Nephron progenitor cell (in vitro differentiated cells): ENCODE data around the gene CCDC70.

Source experiments
- DNase-seq: peaks from one replicate; pipeline ENCODE4 v3.0.0; 2021
- H3K27ac Mint-ChIP-seq: 2 replicates; pipeline ENCODE4 v1.8.0; 2021; ENCODE audit warnings: mild to moderate bottlenecking, moderate library complexity, mixed read lengths
- H3K27me3 Mint-ChIP-seq: 2 replicates; pipeline ENCODE4 v1.8.0; 2021; ENCODE audit warnings: mild to moderate bottlenecking, low read depth, mixed read lengths; ENCODE audit not compliant: poor library complexity
- H3K36me3 Mint-ChIP-seq: 2 replicates; pipeline ENCODE4 v1.8.0; 2021; ENCODE audit warnings: low read depth, mixed read lengths
- H3K4me1 Mint-ChIP-seq: 2 replicates; pipeline ENCODE4 v1.8.0; 2021; ENCODE audit warnings: mixed read lengths
- H3K4me3 Mint-ChIP-seq: 2 replicates; pipeline ENCODE4 v1.8.0; 2021; ENCODE audit warnings: mild to moderate bottlenecking, moderate library complexity, mixed read lengths
- H3K9me3 Mint-ChIP-seq: 2 replicates; pipeline ENCODE4 v1.8.0; 2021; ENCODE audit warnings: mild to moderate bottlenecking, moderate library complexity, mixed read lengths
- TF ChIP-seq, protein P1 (sequence below): fragments of 200-600 bp; sonication (generic); IDR thresholded peaks from 2 replicates; pipeline ENCODE4 v1.5.0; 2021; ENCODE audit warnings: antibody characterized with exemption

The CCDC70 gene

DNA sequence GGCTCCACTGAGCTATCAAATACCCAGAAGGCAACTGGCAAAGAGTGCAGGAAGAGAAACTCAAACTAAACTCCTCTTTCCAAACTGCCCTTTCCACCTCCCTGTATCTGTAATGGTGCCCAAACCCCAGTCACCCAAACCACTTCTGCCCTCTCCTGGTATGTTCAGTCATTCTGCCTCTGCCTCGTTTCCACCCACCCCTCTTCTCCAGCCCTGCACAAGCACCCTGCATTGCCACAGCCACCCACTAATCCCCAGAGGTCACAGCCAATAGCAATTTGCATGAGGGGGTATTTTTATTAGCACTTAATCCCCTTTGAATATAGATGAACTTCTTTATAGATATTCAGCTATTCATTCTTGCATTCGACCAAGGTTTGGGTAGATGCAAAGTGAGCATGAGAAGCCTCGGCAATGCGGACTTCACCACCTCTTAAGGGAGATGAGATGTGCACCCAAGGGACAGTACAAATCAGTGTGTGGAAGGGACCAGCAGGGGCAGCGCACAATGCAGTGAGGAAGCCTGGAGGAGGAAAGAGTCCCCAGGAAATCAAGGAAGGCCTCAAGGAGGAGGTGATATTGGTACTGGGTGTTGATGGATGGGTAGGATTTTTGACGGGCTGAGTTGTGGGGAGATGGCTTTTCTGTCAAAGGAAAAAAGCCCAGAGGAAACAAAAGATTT is 29.2 kb upstream of the CCDC70 start:
- no peaks in the 10 kb centered on the region for H3K4me1 Mint-ChIP-seq
- H3K9me3 Mint-ChIP-seq = no peaks in the 10 kb centered on the region
- no peak overlapping the region for H3K4me3 Mint-ChIP-seq
- DNase-seq = no peak
- no peak overlapping the region for H3K27ac Mint-ChIP-seq
- H3K36me3 Mint-ChIP-seq = no peaks in the 10 kb centered on the region
- H3K27me3 Mint-ChIP-seq = peaks cover 14% of the 10 kb centered on the region
- TF ChIP-seq, protein P1, sequence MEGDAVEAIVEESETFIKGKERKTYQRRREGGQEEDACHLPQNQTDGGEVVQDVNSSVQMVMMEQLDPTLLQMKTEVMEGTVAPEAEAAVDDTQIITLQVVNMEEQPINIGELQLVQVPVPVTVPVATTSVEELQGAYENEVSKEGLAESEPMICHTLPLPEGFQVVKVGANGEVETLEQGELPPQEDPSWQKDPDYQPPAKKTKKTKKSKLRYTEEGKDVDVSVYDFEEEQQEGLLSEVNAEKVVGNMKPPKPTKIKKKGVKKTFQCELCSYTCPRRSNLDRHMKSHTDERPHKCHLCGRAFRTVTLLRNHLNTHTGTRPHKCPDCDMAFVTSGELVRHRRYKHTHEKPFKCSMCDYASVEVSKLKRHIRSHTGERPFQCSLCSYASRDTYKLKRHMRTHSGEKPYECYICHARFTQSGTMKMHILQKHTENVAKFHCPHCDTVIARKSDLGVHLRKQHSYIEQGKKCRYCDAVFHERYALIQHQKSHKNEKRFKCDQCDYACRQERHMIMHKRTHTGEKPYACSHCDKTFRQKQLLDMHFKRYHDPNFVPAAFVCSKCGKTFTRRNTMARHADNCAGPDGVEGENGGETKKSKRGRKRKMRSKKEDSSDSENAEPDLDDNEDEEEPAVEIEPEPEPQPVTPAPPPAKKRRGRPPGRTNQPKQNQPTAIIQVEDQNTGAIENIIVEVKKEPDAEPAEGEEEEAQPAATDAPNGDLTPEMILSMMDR = no peak

DNA sequence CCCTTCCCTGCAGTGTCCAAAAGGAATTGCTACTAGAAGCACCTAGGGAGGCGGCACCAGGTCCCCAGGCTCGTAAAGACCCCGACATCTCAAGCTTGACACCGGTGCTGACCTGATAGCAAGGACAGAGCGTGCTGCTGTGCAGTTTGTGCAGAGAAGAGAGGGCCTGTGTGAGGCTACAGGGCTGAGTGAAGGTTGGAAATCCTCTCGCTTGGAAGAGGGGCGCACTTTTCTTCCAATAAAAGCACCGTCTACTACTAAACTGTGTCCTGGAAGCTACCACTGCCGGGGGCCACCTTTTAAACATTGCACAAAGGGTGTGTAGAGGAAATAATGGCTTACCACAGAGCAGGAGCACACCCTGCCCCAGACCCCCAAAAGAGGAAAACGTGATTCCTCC is 27.8 kb upstream of the CCDC70 start:
- DNase-seq = no peak
- H3K36me3 Mint-ChIP-seq = no peaks in the 10 kb centered on the region
- H3K9me3 Mint-ChIP-seq = no peaks in the 10 kb centered on the region
- H3K27ac Mint-ChIP-seq = no peak overlapping the region
- no peak overlapping the region for H3K4me3 Mint-ChIP-seq
- TF ChIP-seq, protein P1 = no peak
- H3K4me1 Mint-ChIP-seq = no peaks in the 10 kb centered on the region
- H3K27me3 Mint-ChIP-seq = peaks cover 16% of the 10 kb centered on the region

GRCh38 chr13:51834581-51835171 is 27.1 kb upstream of the CCDC70 start:
- no peak for DNase-seq
- Mint-ChIP-seq H3K9me3 (no peaks in the 10 kb centered on the region), H3K36me3 (no peaks in the 10 kb centered on the region), H3K4me1 (no peaks in the 10 kb centered on the region), H3K4me3 (no peak overlapping the region), H3K27ac (no peak overlapping the region), H3K27me3 (peaks cover 16% of the 10 kb centered on the region)
- TF ChIP-seq, protein P1 = no peak

DNA sequence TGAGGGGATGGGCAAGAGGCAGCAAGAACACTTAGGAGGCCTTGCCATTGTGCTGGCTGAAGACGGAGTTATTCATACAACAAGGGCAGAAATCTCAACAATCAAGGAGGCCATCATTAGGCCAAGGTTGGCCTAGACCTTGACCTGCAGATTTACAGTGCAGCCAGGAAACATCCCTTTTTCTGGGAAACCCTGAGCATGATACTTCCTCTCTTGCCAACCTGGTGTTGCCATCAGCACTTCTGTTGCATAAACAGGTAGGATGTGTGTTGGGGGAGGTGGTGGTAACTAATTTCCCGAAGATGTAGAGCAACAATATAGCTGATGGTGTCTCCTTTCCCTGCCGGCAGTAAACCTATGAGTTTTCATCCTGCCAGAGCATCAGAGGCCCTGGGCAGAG is 24.8 kb upstream of the CCDC70 start:
- TF ChIP-seq, protein P1 = no peak
- Mint-ChIP-seq H3K4me1 (no peaks in the 10 kb centered on the region), H3K36me3 (no peaks in the 10 kb centered on the region), H3K9me3 (no peaks in the 10 kb centered on the region), H3K27ac (peak overlapping the region; percentile 56), H3K27me3 (peaks cover 15% of the 10 kb centered on the region), H3K4me3 (no peak overlapping the region)
- no peak for DNase-seq

- no peaks in the 10 kb centered on the region for H3K4me1 Mint-ChIP-seq
- H3K36me3 Mint-ChIP-seq = no peaks in the 10 kb centered on the region
- peaks cover 14% of the 10 kb centered on the region for H3K27me3 Mint-ChIP-seq
- TF ChIP-seq, protein P1 = no peak
- DNase-seq = no peak
- H3K9me3 Mint-ChIP-seq = no peaks in the 10 kb centered on the region
- no peak overlapping the region for H3K27ac Mint-ChIP-seq
- no peak overlapping the region for H3K4me3 Mint-ChIP-seq
Observed at GRCh38 chr13:51838240-51838846, 23.4 kb upstream of the CCDC70 start.
